SH-SY5Y (cell line): ENCODE measurements around the gene DNAJA3.

Experiments used
- GATA2 ChIP-seq: IDR thresholded peaks from 2 replicates; pipeline ENCODE4 v1.6.1; 2011; ENCODE audit warnings: mild to moderate bottlenecking, low read depth, low read length
- GATA3 ChIP-seq: IDR thresholded peaks from 2 replicates; pipeline ENCODE4 v1.6.1; 2011; ENCODE audit warnings: low read depth, mild to moderate bottlenecking, low read length, moderate library complexity

DNA sequence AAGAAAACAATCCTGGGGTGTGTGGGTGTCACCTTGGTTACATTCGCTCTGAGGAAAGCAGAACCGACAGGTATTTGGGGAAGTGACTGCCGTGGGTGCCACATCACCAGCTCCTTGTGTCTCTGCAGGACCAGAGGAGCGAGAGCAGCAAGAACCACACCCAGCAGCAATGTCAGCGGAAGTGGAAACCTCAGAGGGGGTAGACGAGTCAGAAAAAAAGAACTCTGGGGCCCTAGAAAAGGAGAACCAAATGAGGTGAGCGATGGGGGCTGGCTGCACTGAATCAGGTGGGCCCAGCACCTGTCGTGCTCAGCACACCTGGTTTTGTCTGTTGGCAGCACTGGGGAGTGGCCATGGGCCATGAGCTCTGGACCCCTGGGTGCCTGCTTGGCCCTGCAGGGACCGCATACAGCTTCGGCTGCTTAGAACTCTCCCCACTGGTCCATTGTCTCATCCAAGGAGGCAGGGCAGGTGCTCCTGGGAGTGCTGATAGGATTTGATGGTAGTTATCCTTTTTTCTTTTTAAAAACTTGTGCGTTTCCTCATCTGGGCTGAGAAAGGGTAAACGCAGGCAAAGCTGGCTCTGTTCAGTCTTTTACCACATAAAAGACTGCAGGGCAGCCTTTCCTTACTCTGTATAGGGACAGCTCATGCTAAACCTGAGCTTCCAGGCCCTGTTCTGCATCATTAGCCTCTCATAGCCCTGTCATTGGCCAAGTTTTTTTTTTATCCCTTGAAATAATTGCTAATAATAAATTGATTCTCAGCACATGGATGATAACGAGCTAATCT is 79.9 kb downstream of the DNAJA3 start:
- TF ChIP-seq GATA2: no peak
- no peak for TF ChIP-seq GATA3
